H54 (cell line): ENCODE results near the gene KCTD18.

Experiments
- DNase-seq: peaks from one replicate; pipeline ENCODE4 v3.0.0; 2011; ENCODE audit warnings: low spot score, mixed read lengths; ENCODE audit not compliant: insufficient read length
- FAIRE-seq: peaks from 3 replicates; lab custom pipeline; 2011; peaks lifted over from hg19 to GRCh38; lab: Jason Lieb, UNC
- POLR2A ChIP-seq: IDR thresholded peaks from 2 replicates; pipeline ENCODE4 v1.6.1; 2011; ENCODE audit warnings: low read depth, mild to moderate bottlenecking, low read length

KCTD18 gene

DNA sequence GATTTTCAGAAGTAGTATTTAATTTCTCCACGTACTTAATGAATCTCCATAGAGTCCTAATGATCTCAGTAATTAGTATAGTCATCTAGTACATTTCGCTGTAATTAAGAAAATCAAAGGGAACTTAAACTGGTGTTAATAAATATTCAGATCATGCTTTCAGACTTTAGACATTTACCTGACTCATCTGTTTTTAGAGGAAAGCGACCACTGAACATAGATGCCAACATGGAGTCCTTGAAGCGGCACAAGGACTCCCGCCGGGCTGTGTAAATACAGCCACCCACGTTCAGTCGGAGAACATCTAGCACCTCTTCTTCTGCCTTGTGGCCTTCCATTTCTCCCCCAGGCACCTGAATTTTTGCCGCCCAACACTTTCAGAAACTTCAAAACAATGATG, 3.2 kb downstream of the KCTD18 start:
- FAIRE-seq (no peak), DNase-seq (no peak)
- no peak for TF ChIP-seq POLR2A

DNA sequence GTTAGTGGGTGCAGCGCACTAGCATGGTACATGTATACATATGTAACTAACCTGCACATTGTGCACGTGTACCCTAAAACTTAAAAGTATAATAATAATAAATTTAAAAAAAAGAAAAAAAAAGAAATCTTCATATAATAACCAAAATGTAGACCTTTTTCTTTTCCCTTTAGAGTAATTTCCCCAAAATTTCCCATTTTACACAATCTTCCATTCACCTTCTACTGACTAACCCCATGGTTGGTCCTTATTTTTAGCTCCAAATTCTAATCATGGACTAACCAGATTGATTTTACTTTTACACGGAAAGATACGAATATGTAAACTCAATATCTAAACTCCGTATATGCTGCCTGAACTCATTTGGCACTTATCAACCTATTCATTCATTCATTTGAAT, 7.7 kb downstream of the KCTD18 start:
- DNase-seq (no peak), FAIRE-seq (peak; percentile 15)
- no peak for TF ChIP-seq POLR2A

DNA sequence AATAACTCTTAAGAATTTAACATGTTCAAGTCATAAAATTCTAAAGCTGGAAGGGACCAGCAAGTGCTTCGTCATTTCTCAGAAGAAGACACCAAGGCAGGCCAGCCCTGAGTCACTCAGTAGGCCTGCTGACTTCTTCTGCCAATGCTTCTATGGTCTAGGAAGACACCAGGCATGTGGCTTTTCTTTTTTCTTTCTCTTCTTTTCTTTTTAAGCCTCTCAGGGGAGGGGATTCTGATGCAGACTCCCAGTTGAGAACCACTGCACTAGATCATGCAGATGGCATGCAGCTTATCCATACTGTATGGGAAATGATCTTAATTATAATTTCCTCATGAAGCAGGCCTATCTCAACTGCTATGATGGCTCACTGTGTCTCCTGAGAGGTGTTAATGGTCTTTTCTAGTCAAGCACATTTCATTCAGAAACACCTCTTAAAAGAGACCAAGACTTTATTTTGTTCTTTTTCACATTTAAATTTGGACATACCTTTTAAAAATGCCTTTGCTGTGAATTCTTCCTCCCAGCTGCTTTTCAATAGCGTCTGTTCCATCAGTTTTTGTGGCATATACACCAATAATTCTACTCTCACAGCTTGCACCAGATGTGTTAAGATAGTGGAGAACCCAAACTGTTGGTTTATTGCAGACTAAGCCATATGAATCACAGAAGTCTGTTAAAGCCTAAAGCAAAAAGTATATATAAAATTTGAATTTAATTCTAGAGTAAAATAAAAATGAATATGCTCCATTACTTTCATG, 11.3 kb downstream of the KCTD18 start:
- no peak for DNase-seq
- no peak for FAIRE-seq
- TF ChIP-seq POLR2A = no peak

DNA sequence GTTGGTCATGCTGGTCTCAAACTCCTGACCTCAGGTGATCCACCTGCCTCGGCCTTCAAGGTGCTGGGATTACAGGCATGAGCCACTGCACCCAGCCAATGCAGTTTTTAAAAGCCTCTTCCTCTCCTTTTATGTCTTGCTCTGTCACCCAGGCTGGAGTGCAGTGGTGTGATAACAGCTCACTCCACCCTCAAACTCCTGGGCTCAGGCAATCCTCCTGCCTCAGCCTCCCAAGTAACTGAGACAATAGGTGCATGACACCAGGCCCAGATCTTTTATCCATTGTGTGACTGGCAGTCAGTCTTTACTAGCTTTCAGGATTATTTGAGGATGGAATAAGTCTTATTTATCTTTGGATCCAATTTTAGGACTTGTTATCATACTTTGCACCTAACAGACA, 13.2 kb downstream of the KCTD18 start:
- DNase-seq = no peak
- no peak for FAIRE-seq

DNA sequence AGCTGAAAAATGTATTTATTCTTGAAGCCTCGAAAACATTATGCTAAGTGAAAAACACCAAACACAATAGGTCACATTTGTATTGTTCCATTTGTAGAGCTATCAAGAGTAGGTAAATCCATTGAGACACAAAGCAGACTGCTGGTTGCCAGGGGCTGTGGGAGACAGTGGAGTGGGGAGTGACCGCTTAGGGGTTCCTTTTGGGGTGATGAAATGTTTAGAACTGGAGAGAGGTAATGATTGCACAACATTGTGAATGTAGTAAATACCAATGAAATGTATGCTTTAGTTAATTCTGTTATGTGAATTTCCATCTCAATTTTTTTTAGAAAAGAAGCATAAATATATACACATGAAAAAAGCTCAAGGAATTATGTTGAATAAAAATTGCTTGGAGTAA, 15.8 kb downstream of the KCTD18 start:
- DNase-seq (no peak), FAIRE-seq (no peak)
- no peak for TF ChIP-seq POLR2A

More for the DNA sequence above, 13.2 kb downstream of the KCTD18 start:
- TF ChIP-seq POLR2A = no peak

DNA sequence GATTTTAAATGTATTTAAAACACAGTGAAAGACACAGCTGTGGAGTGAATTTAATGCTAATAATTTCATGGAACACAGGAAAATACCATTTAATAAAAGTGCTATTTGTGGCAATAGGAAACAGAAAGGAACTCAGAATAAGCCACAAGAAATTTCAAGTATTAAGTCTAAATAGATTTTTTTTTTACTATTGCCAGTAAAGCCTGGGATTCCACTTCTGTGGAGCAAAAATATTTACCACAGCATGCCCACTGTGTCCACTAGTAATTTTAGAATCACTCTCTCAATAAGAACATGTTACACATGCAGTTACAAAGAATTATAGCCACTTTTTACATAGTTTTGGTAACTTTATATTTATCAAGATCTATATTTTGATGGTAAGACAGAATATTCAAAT, 17.2 kb downstream of the KCTD18 start:
- FAIRE-seq (no peak), DNase-seq (no peak)
- no peak for TF ChIP-seq POLR2A

DNA sequence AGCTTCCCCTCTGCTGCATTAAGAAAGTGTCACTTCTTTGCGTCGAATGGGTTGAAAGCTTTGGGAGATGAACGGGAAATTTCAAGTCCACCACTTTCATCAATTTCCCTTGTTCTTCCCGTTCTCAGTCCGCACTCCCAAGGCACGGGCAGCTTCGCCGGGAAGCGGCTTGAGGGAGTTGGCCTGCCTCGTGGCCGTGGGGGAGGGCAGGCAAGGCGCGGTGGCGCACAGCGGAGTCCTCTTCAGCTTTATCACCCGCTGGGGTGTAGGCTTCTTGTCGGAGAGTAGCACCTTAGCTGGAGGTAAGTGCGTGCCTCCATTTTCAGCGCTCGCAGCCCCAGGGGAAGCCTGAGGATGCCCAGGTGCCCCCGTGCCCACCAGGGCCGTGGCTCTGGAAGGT, 19.9 kb downstream of the KCTD18 start:
- FAIRE-seq (no peak), DNase-seq (no peak)
- no peak for TF ChIP-seq POLR2A

DNA sequence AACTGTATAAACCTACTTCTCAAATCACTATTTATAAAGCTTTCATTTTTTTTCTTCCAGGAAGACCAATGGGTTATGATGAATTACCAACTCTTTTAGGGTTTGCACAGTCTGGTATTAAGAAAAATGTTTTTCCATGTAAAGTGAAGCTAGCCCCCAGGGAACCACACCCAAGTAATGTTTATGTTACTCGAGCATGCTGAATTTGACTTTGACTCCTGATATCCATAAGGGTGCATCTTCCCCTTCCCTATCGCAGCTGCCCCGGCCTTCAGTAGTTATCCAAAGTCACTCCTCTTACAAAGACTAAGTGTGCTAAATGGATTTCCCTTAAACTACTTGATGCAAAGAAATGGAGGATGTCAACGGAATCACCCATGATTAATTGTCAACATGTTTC, 21.7 kb downstream of the KCTD18 start:
- DNase-seq (no peak), FAIRE-seq (no peak)
- no peak for TF ChIP-seq POLR2A

DNA sequence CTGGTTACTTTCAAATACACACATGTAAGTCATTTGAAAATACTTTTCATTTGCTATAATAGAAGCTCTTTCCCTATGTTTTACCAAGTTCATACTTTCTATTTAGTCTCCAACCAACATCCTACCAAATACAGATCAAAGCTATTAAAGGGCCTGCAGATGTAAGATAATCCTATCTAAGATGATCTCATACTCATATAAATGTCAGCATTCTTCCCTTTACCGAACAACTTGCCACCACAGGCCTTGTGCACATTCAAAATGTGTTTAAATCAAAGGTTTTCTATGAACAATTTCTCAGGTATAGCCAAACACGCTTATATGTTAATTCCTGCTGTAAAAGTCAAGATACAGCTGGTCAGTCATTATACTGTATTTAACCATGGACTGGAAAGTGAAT, 23.3 kb downstream of the KCTD18 start:
- DNase-seq = no peak
- FAIRE-seq = no peak
- no peak for TF ChIP-seq POLR2A

DNA sequence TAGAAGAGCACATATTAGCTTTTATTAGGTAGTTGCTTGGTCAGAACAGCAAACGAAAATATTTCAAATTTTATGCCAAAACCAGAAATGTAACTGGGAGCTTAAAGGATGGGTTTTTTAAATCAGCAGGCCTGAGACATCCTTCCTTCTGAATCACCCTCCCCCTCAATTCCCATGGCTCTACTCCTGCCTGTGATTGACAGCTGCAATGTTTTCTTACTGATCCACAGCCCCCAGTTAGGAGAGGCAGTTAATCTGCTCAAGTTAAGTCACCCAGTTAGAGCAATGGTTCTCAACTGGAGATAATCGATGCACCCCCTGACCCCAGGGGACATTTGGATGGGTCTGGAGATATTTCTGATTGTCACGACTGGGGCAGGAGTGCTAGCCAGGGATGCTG, 24.9 kb downstream of the KCTD18 start:
- no peak for TF ChIP-seq POLR2A
- DNase-seq (no peak), FAIRE-seq (no peak)

DNA sequence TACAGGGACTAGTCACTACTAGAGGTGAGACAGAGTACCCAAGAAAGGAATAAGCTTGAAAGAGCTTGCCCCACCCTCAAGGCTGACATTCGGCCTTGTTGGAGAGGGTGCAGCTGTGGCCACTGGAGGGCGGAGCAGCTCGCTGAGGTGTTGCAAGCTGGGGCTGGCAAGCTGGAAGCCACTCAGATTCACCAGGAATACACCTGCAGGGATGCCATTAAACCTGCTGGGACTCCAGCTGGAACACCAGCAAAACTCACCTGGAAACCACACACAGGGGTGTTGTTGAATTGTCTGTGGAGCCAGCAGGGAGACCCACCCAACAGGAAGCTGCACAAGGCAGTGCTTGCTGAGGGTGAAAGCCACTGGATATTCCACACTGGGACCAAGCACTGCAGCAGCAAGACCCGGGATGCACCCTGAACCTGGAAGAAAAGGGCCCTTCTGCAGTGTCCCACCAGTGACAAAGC, 26.1 kb downstream of the KCTD18 start:
- FAIRE-seq = peak; percentile 68
- DNase-seq = peak; percentile 35
- no peak for TF ChIP-seq POLR2A

DNA sequence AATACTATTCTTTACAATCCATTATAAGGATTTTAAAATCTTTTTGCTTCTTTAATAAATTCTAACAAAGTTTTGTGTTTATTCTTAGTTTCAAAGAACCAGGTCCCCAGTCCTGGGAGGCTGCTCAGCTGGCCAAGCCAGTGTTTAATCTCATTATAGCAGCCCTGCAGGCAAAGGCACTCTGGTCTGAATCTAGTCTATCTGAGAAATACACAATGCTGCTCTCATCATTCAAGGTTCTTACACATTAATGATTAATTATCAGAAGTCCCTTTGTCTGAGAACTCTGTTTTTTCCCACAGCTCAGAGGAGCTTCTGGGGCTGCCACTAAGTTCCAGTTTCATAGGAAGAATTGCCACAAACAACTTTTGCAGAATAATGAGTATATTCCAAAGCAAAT, 27.7 kb downstream of the KCTD18 start:
- TF ChIP-seq POLR2A = no peak
- DNase-seq = no peak
- no peak for FAIRE-seq

DNA sequence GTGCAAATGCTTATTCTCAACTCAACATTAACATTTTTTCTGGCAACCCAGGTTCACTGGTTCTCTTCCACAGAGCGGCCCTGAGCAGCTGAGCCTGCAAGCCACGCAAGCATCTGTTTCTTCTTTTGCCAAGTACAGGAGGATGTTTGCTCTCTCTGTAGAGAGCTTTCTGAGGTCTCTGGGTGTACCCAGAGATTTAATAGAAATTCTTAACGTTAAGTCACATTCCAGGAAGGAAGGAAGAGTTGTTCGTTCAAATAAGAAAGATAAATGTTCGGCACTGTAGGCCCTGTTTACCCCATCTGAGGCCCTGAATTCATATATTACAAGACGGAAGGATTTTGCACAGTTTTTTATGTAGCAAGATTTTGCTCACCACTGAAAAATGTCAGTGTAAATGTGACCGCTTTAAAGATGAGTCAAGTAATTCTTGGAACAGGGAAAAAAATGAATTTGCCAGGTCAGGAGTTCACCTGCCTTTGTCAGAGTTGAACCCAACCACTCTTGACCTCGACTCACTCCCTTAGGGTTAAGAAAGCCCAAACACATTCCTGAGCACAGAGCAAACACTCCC, 30.1 kb downstream of the KCTD18 start:
- DNase-seq (peak; percentile 41), FAIRE-seq (peak; percentile 69)
- no peak for TF ChIP-seq POLR2A

DNA sequence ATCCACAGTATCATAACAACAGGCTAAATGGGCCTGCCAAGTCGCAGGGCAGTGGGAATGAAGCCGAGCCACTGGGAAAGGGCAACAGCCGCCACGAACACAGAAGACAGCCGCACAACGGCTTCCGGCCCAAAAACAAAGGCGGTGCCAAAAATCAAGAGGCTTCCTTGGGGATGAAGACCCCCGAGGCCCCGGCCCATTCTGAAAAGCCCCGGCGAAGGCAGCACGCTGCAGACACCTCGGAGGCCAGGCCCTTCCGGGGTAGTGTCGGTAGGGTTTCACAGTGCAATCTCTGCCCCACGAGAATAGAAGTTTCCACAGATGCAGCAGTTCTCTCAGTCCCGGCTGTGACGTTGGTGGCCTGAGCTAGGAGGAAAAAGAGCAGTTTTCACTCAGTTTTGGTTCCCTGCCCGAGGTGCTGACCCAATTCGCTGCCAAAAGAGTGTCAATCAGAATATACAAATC, 32.2 kb downstream of the KCTD18 start:
- TF ChIP-seq POLR2A = no peak
- no peak for FAIRE-seq
- DNase-seq = no peak

DNA sequence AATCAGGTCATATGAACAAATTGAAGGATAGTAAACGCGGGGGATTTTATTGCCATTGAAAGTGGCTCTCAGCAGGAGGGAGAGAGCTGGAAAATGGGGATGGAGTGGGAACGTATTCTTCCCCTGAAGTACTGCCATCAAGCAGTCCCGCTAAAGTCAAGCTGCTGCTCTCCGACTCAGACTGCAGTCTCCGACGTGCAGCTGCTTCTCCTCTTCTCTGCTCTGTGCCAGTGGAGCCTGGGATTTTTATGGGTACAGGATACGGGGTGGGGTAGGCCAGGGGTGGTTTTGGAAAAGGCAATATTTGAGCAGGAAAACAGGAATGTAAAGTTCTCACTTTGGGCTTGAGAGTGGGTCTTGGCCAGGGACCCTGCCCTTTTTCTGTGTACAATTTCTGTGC, 33.0 kb downstream of the KCTD18 start:
- TF ChIP-seq POLR2A = no peak
- FAIRE-seq (no peak), DNase-seq (no peak)
